HCT116 (cell line): ENCODE data around the gene DNASE1L1. TPM values are rescaled to one million over a fixed set of nuclear protein-coding genes. Genes with fewer than 3 reads are reported as not detected.

Experiments used
- ATAC-seq: fragments of 200-7000 bp; cut with Tn5 transposase; 2 replicates; pipeline ENCODE4 v1.9.1; 2020; ENCODE audit warnings: mild to moderate bottlenecking, moderate library complexity
- BruUV-seq: library from RNA; stranded (reverse); fragments of 400-500 nt; replicated peaks from 2 replicates; lab custom pipeline; 2021; lab: Mats Ljungman, UMichigan
- CTCF ChIA-PET: fragments of 300-600 bp; sonication (Branson Sonifier 250); formaldehyde crosslinking; loops from one replicate; lab custom pipeline; 2021; ENCODE audit warnings: antibody characterized with exemption; lab: Charles Lee
- POLR2A ChIA-PET: fragments of 300-600, 350-600 bp; sonication (Branson Sonifier 250); formaldehyde crosslinking; loops from one replicate; lab custom pipeline; 2021; ENCODE audit warnings: antibody characterized with exemption; lab: Charles Lee
- RAD21 ChIA-PET, 2 experiments: fragments of 300-600 bp; sonication (Branson Sonifier 250); formaldehyde crosslinking; loops; one replicate each; lab custom pipeline; 2023; ENCODE audit warnings: low total read pairs in 2 of 2; ENCODE audit not compliant: uncharacterized antibody in 2 of 2, unreplicated experiment in 2 of 2, low non-redundant PET in 1 of 2; lab: Charles Lee
- DNase-seq: peaks from one replicate; pipeline ENCODE4 v3.0.0-alpha.2; 2010; ENCODE audit warnings: low read depth, low spot score
- H2AFZ ChIP-seq: fragments of 200-600 bp; shearing (Covaris generic), sonication (generic); 2 replicates; pipeline ENCODE4 v1.6.1; 2017; ENCODE audit warnings: low read depth, mixed run types, mixed read lengths, antibody characterized with exemption, low read length; ENCODE audit not compliant: poor library complexity, severe bottlenecking
- H3K27ac ChIP-seq: 2 replicates; pipeline ENCODE4 v1.5.1; 2012; ENCODE audit warnings: low read depth, low read length
- H3K27me3 ChIP-seq: fragments of 200-600 bp; sonication (generic); 2 replicates; pipeline ENCODE4 v1.6.1; 2016; ENCODE audit warnings: mixed run types, low read length, mixed read lengths; ENCODE audit not compliant: insufficient read depth
- H3K36me3 ChIP-seq, 2 experiments: fragments of 200-500 bp in 1 of 2; fragments of 200-600 bp in 1 of 2; sonication (Bioruptor generic) in 1 of 2; sonication (generic) in 1 of 2; 2 replicates each; pipeline versions ENCODE4 v1.5.1 to v1.6.1; 2014 to 2016; ENCODE audit warnings: low read length in 2 of 2, inconsistent platforms in 1 of 2, mixed read lengths in 1 of 2, mixed run types in 1 of 2; ENCODE audit not compliant: insufficient read depth in 2 of 2, control insufficient read depth in 1 of 2
- H3K4me1 ChIP-seq, 2 experiments: fragments of 200-600 bp in 1 of 2; sonication (generic) in 1 of 2; 2 replicates each; pipeline versions ENCODE4 v1.5.1 to v1.6.1; 2012 to 2017; ENCODE audit warnings: low read length in 2 of 2, inconsistent platforms in 1 of 2, mild to moderate bottlenecking in 1 of 2, mixed read lengths in 1 of 2, mixed run types in 1 of 2, moderate library complexity in 1 of 2; ENCODE audit not compliant: insufficient read depth in 2 of 2, control insufficient read depth in 1 of 2
- H3K4me2 ChIP-seq: fragments of 200-600 bp; sonication (generic); 2 replicates; pipeline ENCODE4 v1.6.1; 2017; ENCODE audit warnings: mixed run types, low read length, mixed read lengths
- H3K4me3 ChIP-seq, 2 experiments: fragments of 200-600 bp in 1 of 2; sonication (generic) in 1 of 2; replicated peaks in 1 of 2; 2 replicates each; pipeline ENCODE4 v1.5.1; 2011 to 2016; ENCODE audit warnings: low read length in 2 of 2, control low read depth in 1 of 2, low read depth in 1 of 2, mild to moderate bottlenecking in 1 of 2, mixed read lengths in 1 of 2, mixed run types in 1 of 2
- H3K79me2 ChIP-seq: fragments of 200-600 bp; sonication (generic); 2 replicates; pipeline ENCODE4 v1.6.1; 2017; ENCODE audit warnings: mild to moderate bottlenecking, mixed run types, low read length, moderate library complexity, mixed read lengths; ENCODE audit not compliant: insufficient read depth
- H3K9ac ChIP-seq: fragments of 200-600 bp; sonication (generic); 2 replicates; pipeline ENCODE4 v1.6.1; 2016; ENCODE audit warnings: low read length, mixed read lengths
- H3K9me2 ChIP-seq: fragments of 200-600 bp; sonication (generic), shearing (Covaris generic); 2 replicates; pipeline ENCODE4 v1.6.1; 2017; ENCODE audit warnings: mixed run types, mild to moderate bottlenecking, moderate library complexity; ENCODE audit not compliant: insufficient read depth
- H3K9me3 ChIP-seq, 2 experiments: fragments of 200-500 bp in 1 of 2; fragments of 200-600 bp in 1 of 2; sonication (Bioruptor generic) in 1 of 2; sonication (generic) in 1 of 2; 2 replicates each; pipeline ENCODE4 v1.6.1; 2014 to 2017; ENCODE audit warnings: low read length in 2 of 2, mixed read lengths in 2 of 2, inconsistent platforms in 1 of 2, low read depth in 1 of 2, mild to moderate bottlenecking in 1 of 2, mixed run types in 1 of 2, moderate library complexity in 1 of 2; ENCODE audit not compliant: control insufficient read depth in 1 of 2, insufficient read depth in 1 of 2
- H4K20me1 ChIP-seq: fragments of 200-600 bp; sonication (generic), shearing (Covaris generic); 2 replicates; pipeline ENCODE4 v1.6.1; 2017; ENCODE audit warnings: mixed run types, mild to moderate bottlenecking, moderate library complexity; ENCODE audit not compliant: insufficient read depth
- CBX3 ChIP-seq: IDR thresholded peaks from 2 replicates; pipeline ENCODE4 v1.6.1; 2012; ENCODE audit warnings: low read depth
- CEBPB ChIP-seq: IDR thresholded peaks from 2 replicates; pipeline ENCODE4 v1.6.1; 2012; ENCODE audit warnings: low read depth
- ELF1 ChIP-seq: IDR thresholded peaks from 2 replicates; pipeline ENCODE4 v1.6.1; 2012; ENCODE audit warnings: low read depth, borderline replicate concordance
- EZH2 ChIP-seq: fragments of 200-600 bp; sonication (generic); IDR thresholded peaks from 2 replicates; pipeline ENCODE4 v1.6.1; 2017; ENCODE audit warnings: antibody characterized with exemption, mixed run types
- EZH2phosphoT487 ChIP-seq: fragments of 200-600 bp; IDR thresholded peaks from 2 replicates; pipeline ENCODE4 v1.6.1; 2018; ENCODE audit warnings: antibody characterized with exemption, borderline replicate concordance
- FOSL1 ChIP-seq: IDR thresholded peaks from 2 replicates; pipeline ENCODE4 v1.6.1; 2012; ENCODE audit warnings: low read depth
- MAX ChIP-seq: IDR thresholded peaks from 2 replicates; pipeline ENCODE4 v1.6.1; 2012
- POLR2AphosphoS5 ChIP-seq: IDR thresholded peaks from 2 replicates; pipeline ENCODE4 v1.6.1; 2011; ENCODE audit warnings: mild to moderate bottlenecking, low read depth, low read length, moderate library complexity
- SIN3A ChIP-seq: IDR thresholded peaks from 2 replicates; pipeline ENCODE4 v1.6.1; 2012; ENCODE audit warnings: low read depth
- SP1 ChIP-seq: IDR thresholded peaks from 2 replicates; pipeline ENCODE4 v1.6.1; 2012; ENCODE audit warnings: low read depth
- SRF ChIP-seq: IDR thresholded peaks from 2 replicates; pipeline ENCODE4 v1.6.1; 2012; ENCODE audit warnings: low read depth
- YY1 ChIP-seq: IDR thresholded peaks from 2 replicates; pipeline ENCODE4 v1.6.1; 2011; ENCODE audit warnings: low read length, low read depth, moderate library complexity, mild to moderate bottlenecking; ENCODE audit not compliant: insufficient replicate concordance; ENCODE audit errors: extremely low read depth
- ZBTB33 ChIP-seq: IDR thresholded peaks from 2 replicates; pipeline ENCODE4 v1.6.1; 2011; ENCODE audit warnings: mild to moderate bottlenecking, low read length, moderate library complexity; ENCODE audit not compliant: insufficient replicate concordance; ENCODE audit errors: extremely low read depth
- ZNF274 ChIP-seq: fragments of 200-500 bp; sonication (Bioruptor generic); IDR thresholded peaks from 2 replicates; pipeline ENCODE4 v1.6.1; 2014; ENCODE audit warnings: mild to moderate bottlenecking, low read depth, low read length, inconsistent platforms
- intact Hi-C: fragments of 100-400 bp; cut with micrococcal nuclease; formaldehyde crosslinking; loops from 2 replicates; pipeline ENCODE4 v1.10.0; 2022
- total RNA-seq: library from RNA; stranded (reverse); gene quantifications from one replicate; pipeline ENCODE4 v1.2.1, GENCODE V29; 2021; ENCODE audit not compliant: unreplicated experiment

Gene DNASE1L1
- total RNA-seq, 1 experiment from 2014 or later = 16.5 TPM

- POLR2A ChIA-PET = no interaction called here
- H3K9ac ChIP-seq = no peak overlapping the region
- BruUV-seq = no TSS peak
- TF ChIP-seq POLR2AphosphoS5 = no peak
- no peak for TF ChIP-seq ELF1
- TF ChIP-seq MAX = no peak
- no peak for TF ChIP-seq SRF
- no peak for TF ChIP-seq EZH2
- no peak for TF ChIP-seq CEBPB
- TF ChIP-seq CBX3 = no peak
- TF ChIP-seq SP1 = no peak
- no peak for TF ChIP-seq YY1
- no peak for TF ChIP-seq FOSL1
- no peak for TF ChIP-seq SIN3A
- no peak for TF ChIP-seq EZH2phosphoT487
- no peak for TF ChIP-seq ZNF274
- no peak for TF ChIP-seq ZBTB33
- TF ChIP-seq, all 23 proteins: peak for 0
- no peak for DNase-seq
- ATAC-seq = no peak
- no peak overlapping the region for H3K4me2 ChIP-seq
- no peaks in the 10 kb centered on the region for H3K36me3 ChIP-seq
- RAD21 ChIA-PET = no interaction called here
- H3K9me2 ChIP-seq = no peaks in the 10 kb centered on the region
- H3K27me3 ChIP-seq = no peaks in the 10 kb centered on the region
- no peaks in the 10 kb centered on the region for H3K79me2 ChIP-seq
- no peaks in the 10 kb centered on the region for H3K4me1 ChIP-seq
- no peaks in the 10 kb centered on the region for H4K20me1 ChIP-seq
- intact Hi-C loops = no loop called here
- CTCF ChIA-PET = no interaction called here
- no peaks in the 10 kb centered on the region for H3K9me3 ChIP-seq
- H3K4me3 ChIP-seq = no peak overlapping the region
- no peak overlapping the region for H2AFZ ChIP-seq
- H3K27ac ChIP-seq = no peak overlapping the region
Observed at GRCh38 chrX:154450312-154450711, 41.3 kb upstream of the DNASE1L1 start.
